Limb (tissue), 2 donors: ENCODE data around the gene SLC26A8.
"Not testable (repeated sequence)": the region's sequence is repeated elsewhere in the genome, so short reads cannot be mapped to it uniquely, and the experiment has no call there.

ENCODE experiments used
- DNase-seq, 2 donors: peaks; one replicate each; pipeline ENCODE4 v3.0.0-alpha.2; 2016; ENCODE audit errors: extremely low spot score in 2 of 2

SLC26A8 gene

DNA sequence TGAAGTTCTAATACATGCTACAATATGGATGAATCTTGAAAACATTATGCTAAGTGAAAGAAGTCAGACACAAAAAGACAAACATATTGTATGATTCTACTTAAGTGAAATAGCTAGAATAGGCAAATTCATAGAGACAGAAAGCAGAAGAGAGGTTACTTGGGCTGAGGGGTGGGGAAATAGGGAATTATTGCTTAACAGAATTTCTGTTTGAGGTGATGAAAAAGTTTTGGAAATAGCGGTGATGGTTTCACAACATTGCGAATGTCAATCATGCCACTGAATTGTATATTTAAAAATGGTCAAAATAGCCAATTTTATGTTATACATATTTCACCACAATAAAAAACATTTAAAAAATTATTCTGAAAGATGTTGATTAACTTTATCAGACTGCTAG, 6.1 kb downstream of the SLC26A8 start:
- no peak for DNase-seq

- DNase-seq: no peak
These were observed 8.8 kb downstream of the SLC26A8 start for GRCh38 chr6:36015666-36016065.

DNA sequence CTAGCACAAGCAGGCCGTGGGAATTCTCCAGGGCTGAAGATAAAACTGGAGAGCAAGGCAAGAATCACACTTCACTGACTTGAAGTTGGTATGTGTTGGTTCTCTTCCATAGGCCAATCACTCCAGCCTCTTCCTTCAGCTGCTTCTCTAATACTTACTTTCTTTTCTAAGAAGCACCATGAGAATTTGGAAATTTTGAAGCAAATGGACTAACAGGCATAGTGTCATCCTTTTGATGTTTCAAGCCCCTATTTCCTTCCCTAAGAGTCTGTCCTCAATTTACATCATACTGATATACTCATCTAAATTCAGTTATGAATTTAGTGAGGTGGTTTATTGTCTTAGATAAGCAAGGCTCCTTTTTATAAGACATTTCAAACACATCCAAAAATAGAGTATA, 24.0 kb downstream of the SLC26A8 start:
- DNase-seq: no peak

DNA sequence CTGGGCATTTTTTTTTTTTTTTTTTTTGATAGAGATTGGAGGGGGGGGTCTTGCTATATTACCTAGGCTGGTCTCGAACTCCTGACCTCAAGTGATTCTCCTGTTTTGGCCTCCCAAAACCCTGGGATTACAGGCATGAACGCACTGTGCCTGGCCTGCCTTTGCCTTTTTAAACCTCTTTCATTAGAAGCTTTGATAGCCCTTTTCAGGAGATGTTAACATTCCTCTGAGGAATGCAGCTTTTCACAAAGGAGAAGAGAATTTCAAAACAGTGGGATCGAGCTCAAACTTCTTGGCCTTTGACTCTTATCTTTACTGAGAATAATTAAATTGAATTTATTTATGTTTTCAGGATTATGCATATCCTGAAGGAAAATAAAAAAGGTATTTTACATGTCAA, 31.3 kb downstream of the SLC26A8 start:
- DNase-seq: no peak

GRCh38 chr6:35988047-35988446, 36.4 kb downstream of the SLC26A8 start:
- DNase-seq: not testable (repeated sequence)

DNA sequence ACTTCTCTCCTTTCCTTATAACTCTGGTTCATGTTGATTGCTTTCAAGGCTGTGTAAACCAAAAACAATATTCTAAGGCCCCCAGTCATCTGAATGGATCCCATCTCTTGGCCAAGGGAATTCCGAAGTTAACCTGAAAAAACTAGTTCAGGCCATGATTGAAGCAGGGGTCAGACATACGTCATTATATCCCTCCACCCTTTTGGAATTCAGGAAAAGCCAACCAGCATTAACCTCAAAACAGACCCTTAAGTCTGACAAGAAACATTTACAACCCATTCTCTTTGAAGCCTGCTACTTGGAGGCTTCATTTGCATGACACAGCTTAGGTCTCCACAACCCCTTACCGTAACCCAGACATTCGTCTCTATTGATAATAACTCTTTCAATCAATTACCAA, 39.7 kb downstream of the SLC26A8 start:
- DNase-seq: no peak

DNA sequence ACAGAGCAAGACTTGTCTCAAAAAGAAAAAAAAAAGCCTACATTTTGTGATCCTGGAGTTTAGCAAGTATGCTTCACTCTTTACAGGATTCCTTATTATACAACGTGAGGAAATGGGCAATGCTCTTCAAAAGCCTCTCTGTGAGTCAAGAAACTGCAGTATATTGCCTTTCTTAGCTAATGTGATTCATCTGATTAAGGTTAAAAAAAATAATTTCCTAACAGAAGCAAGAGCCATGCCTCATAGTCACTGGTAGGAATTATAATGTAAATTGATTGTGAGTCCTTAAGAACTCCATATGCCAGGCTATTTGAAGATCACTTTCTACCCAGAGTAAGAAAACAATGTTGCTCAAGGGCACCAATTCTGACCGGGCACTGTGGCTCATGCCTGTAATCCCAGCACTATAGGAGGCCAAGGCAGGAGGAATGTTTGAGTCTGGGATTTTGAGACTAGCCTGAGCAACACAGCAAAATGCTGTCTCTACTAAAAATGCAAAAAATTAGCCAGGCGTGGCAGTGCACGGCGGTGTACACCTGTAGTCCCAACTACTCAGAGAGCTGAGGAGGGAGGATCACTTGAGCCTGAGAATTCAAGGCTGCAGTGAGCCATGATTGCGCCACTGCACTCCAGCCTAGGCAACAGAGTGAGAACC, 43.3 kb downstream of the SLC26A8 start:
- no peak for DNase-seq

GRCh38 chr6:35980126-35980525, 44.3 kb downstream of the SLC26A8 start:
- DNase-seq: not testable (repeated sequence)

DNA sequence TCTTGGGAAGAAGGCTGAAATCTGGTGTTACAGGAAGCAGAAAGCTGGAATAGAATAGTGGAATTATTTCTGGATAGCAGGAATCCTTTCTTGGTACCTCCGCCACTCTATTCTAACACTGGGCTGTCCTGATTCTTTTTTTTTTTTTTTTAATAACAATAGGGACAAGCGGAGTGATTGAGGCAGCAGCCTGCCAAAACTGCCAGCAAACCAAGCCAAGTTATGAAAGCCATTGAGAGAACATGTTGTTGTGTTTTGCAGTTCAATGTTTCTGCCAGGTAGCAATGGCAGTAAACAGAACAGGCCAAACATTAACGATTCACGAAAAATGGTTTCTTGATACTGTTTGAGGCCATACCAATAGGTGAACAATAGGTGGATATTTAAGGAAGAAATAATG, 47.1 kb downstream of the SLC26A8 start:
- no peak for DNase-seq

- DNase-seq: no peak
These were observed 50.7 kb downstream of the SLC26A8 start for GRCh38 chr6:35973670-35974222.

DNA sequence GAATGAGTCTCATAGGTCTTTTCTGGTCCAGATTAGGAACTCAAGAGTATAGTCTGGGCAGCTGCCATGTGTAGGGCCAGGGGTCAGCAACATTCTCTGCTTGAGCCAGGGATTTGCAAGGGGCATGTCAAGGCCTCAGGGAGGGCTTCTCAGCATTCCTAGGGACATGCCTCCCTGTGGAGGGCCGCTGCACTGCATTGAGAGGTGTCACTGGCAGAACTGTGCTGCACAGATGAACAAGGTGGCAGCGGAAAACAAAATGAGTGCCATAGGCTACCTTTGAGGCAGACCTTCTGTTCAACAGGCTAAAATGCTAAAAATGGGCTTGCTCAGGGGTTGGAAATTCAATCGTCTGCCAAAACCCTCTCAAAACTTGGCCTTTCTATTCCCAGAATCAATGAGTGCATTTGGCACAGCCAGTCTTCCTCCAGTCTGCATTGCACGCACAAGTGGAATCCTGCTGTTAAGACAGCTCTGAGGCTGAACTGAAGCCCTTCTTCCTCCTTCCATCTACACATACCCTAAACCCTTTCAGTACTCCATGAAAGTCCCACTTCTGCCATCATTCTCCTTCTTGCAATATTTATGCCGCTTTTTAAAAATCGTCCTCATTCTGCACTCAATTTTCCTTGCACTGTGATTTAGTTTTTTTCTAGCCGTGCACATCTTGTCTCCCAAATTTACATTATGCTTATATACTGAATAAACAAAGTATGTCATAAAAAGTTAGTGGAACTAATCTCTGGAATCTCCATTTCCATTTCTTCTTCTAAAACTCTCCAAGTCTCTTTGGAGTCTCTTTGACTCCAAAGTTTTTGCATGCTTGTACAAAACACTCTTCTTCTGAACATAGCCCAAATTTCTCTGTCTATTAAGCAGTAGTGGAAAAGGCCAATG, 51.7 kb downstream of the SLC26A8 start:
- DNase-seq: peak in 1 of 2 donors; percentile 30

DNA sequence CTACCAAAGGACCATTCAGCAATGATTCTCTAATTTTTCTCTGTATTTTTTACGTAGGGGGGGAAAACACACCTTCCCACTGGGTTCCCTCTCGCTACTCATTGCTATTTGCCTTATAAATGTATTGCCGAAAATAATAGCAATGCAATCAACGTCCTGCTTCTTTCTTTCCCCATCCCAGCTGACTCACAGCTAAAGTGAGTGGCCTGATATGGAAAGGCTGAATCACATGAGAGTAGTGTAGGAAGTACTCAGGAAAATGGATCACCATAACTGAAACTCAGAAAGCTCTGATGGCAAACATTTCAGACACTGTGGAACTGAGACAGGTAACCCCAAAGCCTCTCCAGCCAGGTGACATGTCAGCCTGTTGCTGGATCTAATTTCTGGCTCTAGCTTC, 54.3 kb downstream of the SLC26A8 start:
- no peak for DNase-seq

DNA sequence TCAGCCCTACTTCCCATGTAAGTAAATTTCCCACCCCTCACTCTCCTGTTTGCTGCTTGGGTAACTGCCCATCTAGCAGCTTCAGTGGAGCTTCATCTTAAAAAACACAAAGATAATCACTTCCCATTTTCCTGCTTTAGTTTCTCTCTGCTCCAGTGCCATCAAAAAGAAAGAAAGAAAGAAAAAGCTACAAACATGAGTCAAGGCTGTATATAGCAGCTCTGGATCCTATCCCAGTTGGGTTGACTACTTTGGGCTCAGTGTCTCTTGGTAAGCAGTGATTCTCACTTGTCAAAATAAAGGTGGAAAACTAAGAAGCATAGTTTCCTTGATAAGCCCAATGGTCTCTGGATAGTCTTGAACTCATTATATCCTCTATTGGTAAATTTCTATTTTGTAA, 54.8 kb downstream of the SLC26A8 start:
- no peak for DNase-seq

DNA sequence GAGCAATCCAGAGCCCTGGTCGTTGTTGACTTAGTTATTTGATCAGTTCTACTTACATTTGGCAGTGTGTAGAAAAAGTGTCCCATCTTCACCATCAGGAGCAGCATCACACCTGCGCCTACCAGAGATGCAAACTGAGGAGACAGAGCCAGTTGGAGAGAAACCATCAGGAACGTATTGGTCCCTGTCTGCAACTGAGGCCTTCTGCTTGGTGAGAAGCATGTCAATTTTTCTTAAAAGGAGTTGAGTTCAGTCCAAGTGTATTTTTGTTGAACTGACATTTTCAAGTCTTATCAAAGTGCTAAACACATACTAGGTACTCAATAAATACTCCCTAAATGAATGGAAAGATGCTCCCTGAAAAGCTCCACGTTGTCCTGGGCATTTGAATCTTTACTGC, 55.6 kb downstream of the SLC26A8 start:
- DNase-seq: no peak

DNA sequence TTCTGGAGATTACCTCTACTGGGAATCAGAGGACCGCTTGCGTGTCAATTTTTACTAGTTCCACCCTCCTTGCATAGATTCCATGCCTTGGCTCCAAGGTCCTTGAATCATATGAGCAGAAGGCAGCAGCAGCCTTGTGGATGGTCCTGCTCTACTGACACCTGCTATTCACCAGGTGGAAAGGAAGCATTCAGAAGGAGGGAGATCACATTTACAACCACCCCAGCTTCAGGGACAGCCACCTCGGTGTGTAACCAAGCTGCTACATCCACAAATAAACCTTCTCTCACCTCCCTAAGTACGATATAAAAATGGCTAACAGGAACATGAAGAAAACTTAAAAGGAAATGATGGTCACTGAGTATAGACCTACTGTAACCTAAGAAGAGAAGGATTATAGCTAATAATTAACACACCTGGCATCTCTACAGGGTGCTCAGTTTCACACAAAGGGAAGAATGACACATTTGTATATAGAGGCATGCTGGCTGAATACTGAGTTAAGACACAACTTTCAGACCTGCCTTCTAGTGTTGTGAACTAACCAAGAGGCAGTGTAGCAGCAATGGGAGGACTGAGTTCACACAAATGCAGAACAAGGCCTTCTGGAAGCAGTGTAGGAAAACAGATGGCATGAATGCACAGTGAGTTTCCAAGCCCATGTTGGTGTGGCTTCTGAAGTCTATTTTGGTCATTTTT, 57.2 kb downstream of the SLC26A8 start:
- DNase-seq: no peak

- DNase-seq: no peak
These were observed 61.5 kb downstream of the SLC26A8 start for GRCh38 chr6:35962779-35963560.

GRCh38 chr6:35960187-35960586, 64.3 kb downstream of the SLC26A8 start:
- DNase-seq: no peak

- DNase-seq: no peak
These were observed 68.5 kb downstream of the SLC26A8 start for GRCh38 chr6:35955970-35956369.

- no peak for DNase-seq
These were observed 68.9 kb downstream of the SLC26A8 start for GRCh38 chr6:35955521-35955920.

GRCh38 chr6:35955071-35955470, 69.4 kb downstream of the SLC26A8 start:
- DNase-seq: no peak

GRCh38 chr6:35954333-35954732, 70.1 kb downstream of the SLC26A8 start:
- DNase-seq: no peak
